ENCODE results near the gene HMOX1. TPM values are rescaled to one million over a fixed set of nuclear protein-coding genes. Genes with fewer than 3 reads are reported as not detected.

Gene HMOX1
- total and polyA plus RNA-seq, 8 donors = 8.2 to 355 (median 10.5) TPM

- Histone ChIP-seq H3K4me3 (peak within 1 kb of the TSS; percentile 93 to 96), H3K36me3 (peaks cover 0 to 22% of the 10 kb centered on the region in 2 donors), H3K27ac (peak within 1 kb of the TSS; percentile 33 to 70), H3K27me3 (no peaks in the 10 kb centered on the region), H3K4me1 (peaks cover 7 to 42% of the 10 kb centered on the region in 2 donors), H3K9me3 (no peaks in the 10 kb centered on the region)
- ATAC-seq = peak; percentile 99
- no peak for TF ChIP-seq CTCF (IDR thresholded peaks at IDR 0.05)
- DNase-seq = peak; percentile 95 to 98 (median 98)
- intact Hi-C loops (cut with DNase I) = no loop called here
These were observed 19.0 kb downstream of the HMOX1 start, which contains the start of gene MCM5 for GRCh38 chr22:35399678-35400500. Gene MCM5, plus strand, starts transcription at chr22:35400140. Its CDS starts 299 bp downstream, at chr22:35400439.

GRCh38 chr22:35400501-35400790 is 19.6 kb downstream of the HMOX1 start:
- TF ChIP-seq CTCF (IDR thresholded peaks at IDR 0.05) = no peak
- H3K27ac ChIP-seq = peak overlapping the region in 1 of 2 donors; percentile 70
- DNase-seq = no peak
- intact Hi-C loops (cut with DNase I) = no loop called here
- H3K9me3 ChIP-seq = no peaks in the 10 kb centered on the region
- ATAC-seq = peak; percentile 7
- no peaks in the 10 kb centered on the region for H3K27me3 ChIP-seq
- H3K4me3 ChIP-seq = peak overlapping the region; percentile 93 to 96
- peaks cover 7 to 42% of the 10 kb centered on the region in 2 donors for H3K4me1 ChIP-seq
- peaks cover 0 to 27% of the 10 kb centered on the region in 2 donors for H3K36me3 ChIP-seq

GRCh38 chr22:35401863-35402262 is 21.0 kb downstream of the HMOX1 start:
- intact Hi-C loops (cut with DNase I) = no loop called here

GRCh38 chr22:35403356-35403755 is 22.5 kb downstream of the HMOX1 start:
- intact Hi-C loops (cut with DNase I) = no loop called here

More at GRCh38 chr22:35401863-35402262, 21.0 kb downstream of the HMOX1 start:
- H3K36me3 ChIP-seq = peaks cover 0 to 41% of the 10 kb centered on the region in 2 donors
- H3K27me3 ChIP-seq = no peaks in the 10 kb centered on the region
- ATAC-seq (no peak), DNase-seq (no peak)
- H3K9me3 ChIP-seq = no peaks in the 10 kb centered on the region
- peaks cover 7 to 34% of the 10 kb centered on the region in 2 donors for H3K4me1 ChIP-seq
- no peak overlapping the region for H3K4me3 ChIP-seq
- no peak overlapping the region for H3K27ac ChIP-seq
- TF ChIP-seq CTCF (IDR thresholded peaks at IDR 0.05) = no peak

More at GRCh38 chr22:35403356-35403755, 22.5 kb downstream of the HMOX1 start:
- Histone ChIP-seq H3K9me3 (no peaks in the 10 kb centered on the region), H3K27me3 (no peaks in the 10 kb centered on the region), H3K4me1 (peaks cover 7 to 38% of the 10 kb centered on the region in 2 donors), H3K4me3 (no peak overlapping the region), H3K36me3 (peaks cover 0 to 56% of the 10 kb centered on the region in 2 donors), H3K27ac (no peak overlapping the region)
- ATAC-seq (no peak), DNase-seq (peak in 1 of 4 donors; percentile 70)
- TF ChIP-seq CTCF (IDR thresholded peaks at IDR 0.05) = no peak

Measured in left lung (tissue), 10 donors.